Psoas muscle (tissue), 8 donors: ENCODE measurements around the gene SMARCB1. TPM values are rescaled to one million over a fixed set of nuclear protein-coding genes. Genes with fewer than 3 reads are reported as not detected.
A peak's percentile ranks its signal among the peaks of the same experiment; 100 is the strongest.

ENCODE experiments used
- ATAC-seq, 4 donors: fragments of 200-7000 bp; cut with Tn5 transposase; one replicate each; pipeline ENCODE4 v1.9.1; 2020; ENCODE audit warnings: moderate library complexity in 3 of 4, mild to moderate bottlenecking in 2 of 4
- DNase-seq, 2 donors: peaks; one replicate each; pipeline ENCODE4 v3.0.0-alpha.2; 2020
- H3K27ac ChIP-seq: fragments of 200-600 bp; one replicate; pipeline ENCODE4 v1.8.0; 2022
- H3K27me3 ChIP-seq, 3 donors: fragments of 200-600 bp in 1 of 3; one replicate each; pipeline versions ENCODE4 v1.6.1 to v1.8.0; 2013 to 2022; ENCODE audit warnings: low read length in 2 of 3, mild to moderate bottlenecking in 2 of 3, moderate library complexity in 1 of 3; ENCODE audit not compliant: insufficient read depth in 3 of 3
- H3K36me3 ChIP-seq, 2 donors: fragments of 200-600 bp in 1 of 2; one replicate each; pipeline versions ENCODE4 v1.6.1 to v1.8.0; 2013 to 2022; ENCODE audit warnings: low read depth in 1 of 2, mild to moderate bottlenecking in 1 of 2, moderate library complexity in 1 of 2; ENCODE audit not compliant: insufficient read depth in 1 of 2
- H3K4me1 ChIP-seq: fragments of 200-600 bp; one replicate; pipeline ENCODE4 v1.8.0; 2022
- H3K4me3 ChIP-seq: fragments of 200-600 bp; one replicate; pipeline ENCODE4 v1.8.0; 2022; ENCODE audit warnings: mild to moderate bottlenecking
- H3K9me3 ChIP-seq: fragments of 200-600 bp; one replicate; pipeline ENCODE4 v1.8.0; 2022
- CTCF ChIP-seq: fragments of 200-600 bp; IDR thresholded peaks from one replicate; pipeline ENCODE4 v1.8.0; 2022; ENCODE audit warnings: antibody characterized with exemption
- WGBS, 3 donors: extraction: QIAGEN DNeasy Blood & Tissue Kit; methylation state at CpG; one replicate each; pipeline versions ENCODE4 v1.1.6 to v1.1.7; 2013; 5-methylcytosine and 5-hydroxymethylcytosine counted together
- intact Hi-C, 2 donors: fragments of 100-400 bp; cut with DNase I; formaldehyde crosslinking; loops; one replicate each; pipeline versions ENCODE4 v1.11.0 to v1.14.2; 2022
- polyA plus RNA-seq, 3 donors: library from polyadenylated mRNA; stranded (reverse); fragments of 200-250 nt; gene quantifications; one replicate each; pipeline ENCODE4 v1.2.3, GENCODE V29; 2013
- total RNA-seq, 4 donors: library from RNA; stranded (reverse); fragmentation: NEBNext Ultra II Directional in 2 of 4; extraction: Animal tissue kit (Norgen Biotek cat#: 25700) in 2 of 4; gene quantifications; one replicate each; pipeline versions ENCODE4 v1.2.1 to v1.2.4, GENCODE V29; 2021 to 2023
- donor health status: healthy with polysubstance abuse.
- donor health status: DM: no; HTN: no; CAD: no; lungs with moderate emphysema.
- donor health status: Bipolar disorder and iron deficiency.
- donor health status: healthy.
- donor health status: DM: yes; HTN: yes; CAD: no.
- donor health status: DM: no; HTN: no; CAD: no.
- donor health status: DM: no; HTN: no; CAD: no.
- donor health status: DM: yes; HTN: yes; CAD: no.

The SMARCB1 gene
- total and polyA plus RNA-seq, 7 donors = 20.7 to 76.6 (median 38.4) TPM

GRCh38 chr22:23816156-23816976, 29.6 kb downstream of the SMARCB1 start:
- no peak overlapping the region for H3K4me3 ChIP-seq
- H3K4me1 ChIP-seq = no peaks in the 10 kb centered on the region
- no peaks in the 10 kb centered on the region for H3K27me3 ChIP-seq
- H3K36me3 ChIP-seq = peaks cover 2 to 83% of the 10 kb centered on the region in 2 donors
- peak; percentile 77 to 85 (median 82) for ATAC-seq
- intact Hi-C loops = no loop called here
- DNase-seq = peak in 1 of 2 donors; percentile 69
- WGBS, 3 donors = 54 to 72% (median 55%) methylated on average over 18 of the region's 18 CpGs
- TF ChIP-seq CTCF = no peak
- no peaks in the 10 kb centered on the region for H3K9me3 ChIP-seq
- H3K27ac ChIP-seq = peak overlapping the region; percentile 12

- Histone ChIP-seq H3K4me1 (peaks cover 3% of the 10 kb centered on the region), H3K27me3 (no peaks in the 10 kb centered on the region), H3K4me3 (no peak overlapping the region), H3K36me3 (peaks cover 0 to 83% of the 10 kb centered on the region in 2 donors), H3K9me3 (no peaks in the 10 kb centered on the region), H3K27ac (no peak overlapping the region)
- 83 to 98% (median 94%) methylated on average over 6 of the region's 6 CpGs for WGBS, 3 donors
- intact Hi-C loops = no loop called here
- DNase-seq = no peak
- TF ChIP-seq CTCF = no peak
- no peak for ATAC-seq
Measured at GRCh38 chr22:23817146-23817545, 30.4 kb downstream of the SMARCB1 start.

DNA sequence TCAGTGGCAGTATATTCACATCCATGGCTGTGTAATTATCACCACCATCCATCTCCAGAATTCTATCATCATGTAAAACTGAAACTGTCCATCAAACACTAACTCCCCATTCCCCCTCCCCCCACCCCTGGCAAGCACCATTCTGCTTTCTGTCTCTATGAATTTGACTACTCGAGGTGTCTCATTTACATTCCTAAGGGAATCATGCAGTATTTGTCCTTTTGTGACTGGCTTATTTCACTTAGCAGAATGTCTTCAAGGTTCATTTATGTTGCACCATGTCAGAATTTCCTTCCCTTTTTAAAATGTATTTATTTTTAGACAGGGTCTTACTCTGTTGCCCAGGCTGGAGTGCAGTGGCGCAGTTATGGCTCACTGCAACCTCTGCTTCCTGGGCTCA, 31.8 kb downstream of the SMARCB1 start:
- intact Hi-C loops = no loop called here
- no peak for TF ChIP-seq CTCF
- Histone ChIP-seq H3K27ac (no peak overlapping the region), H3K36me3 (peaks cover 0 to 92% of the 10 kb centered on the region in 2 donors), H3K9me3 (no peaks in the 10 kb centered on the region), H3K4me1 (peaks cover 10% of the 10 kb centered on the region), H3K27me3 (no peaks in the 10 kb centered on the region), H3K4me3 (no peak overlapping the region)
- WGBS, 3 donors = 86 to 89% (median 89%) methylated on average over 2 of the region's 2 CpGs
- ATAC-seq (no peak), DNase-seq (no peak)

- Histone ChIP-seq H3K9me3 (no peaks in the 10 kb centered on the region), H3K4me3 (no peak overlapping the region), H3K4me1 (peaks cover 10% of the 10 kb centered on the region), H3K27me3 (no peaks in the 10 kb centered on the region), H3K36me3 (peaks cover 0 to 99% of the 10 kb centered on the region in 2 donors), H3K27ac (no peak overlapping the region)
- ATAC-seq (no peak), DNase-seq (no peak)
- TF ChIP-seq CTCF = no peak
- intact Hi-C loops = loop anchor here in 1 of 2 donors (5.0 kb wide), 1 partner anchor 33 kb away; the partner anchor contains the start of gene SMARCB1
- 52 to 70% (median 61%) methylated on average over 4 of the region's 4 CpGs for WGBS, 3 donors
Measured at GRCh38 chr22:23820748-23821211, 34.0 kb downstream of the SMARCB1 start.
